T1000 (cell line): ENCODE data around the gene JCAD.
"Not testable (repeated sequence)": the region's sequence is repeated elsewhere in the genome, so short reads cannot be mapped to it uniquely, and the experiment has no call there.

Experiments used
- DNase-seq: peaks from one replicate; lab custom pipeline; 2025; ENCODE audit warnings: mixed read lengths; lab: John Stamatoyannopoulos, UW

JCAD gene

GRCh38 chr10:29987471-29987870 is 71.9 kb downstream of the JCAD start:
- no peak for DNase-seq

- DNase-seq: no peak
Observed at GRCh38 chr10:29982997-29983648, 76.3 kb downstream of the JCAD start.

GRCh38 chr10:29981510-29981909 is 77.9 kb downstream of the JCAD start:
- DNase-seq: no peak

- DNase-seq: no peak
Observed at GRCh38 chr10:29980084-29980483, 79.3 kb downstream of the JCAD start.

- not testable (repeated sequence) for DNase-seq
Observed at GRCh38 chr10:29979421-29979779, 80.0 kb downstream of the JCAD start.

GRCh38 chr10:29977171-29977570 is 82.2 kb downstream of the JCAD start:
- DNase-seq: no peak

GRCh38 chr10:29976134-29976533 is 83.3 kb downstream of the JCAD start:
- no peak for DNase-seq

GRCh38 chr10:29974773-29975172 is 84.6 kb downstream of the JCAD start:
- DNase-seq: no peak

- no peak for DNase-seq
Observed at GRCh38 chr10:29973921-29974320, 85.5 kb downstream of the JCAD start.

GRCh38 chr10:29970576-29970975 is 88.8 kb downstream of the JCAD start:
- DNase-seq: no peak

- no peak for DNase-seq
Observed at GRCh38 chr10:29970012-29970396, 89.4 kb downstream of the JCAD start.

GRCh38 chr10:29969255-29970011 is 90.0 kb downstream of the JCAD start:
- no peak for DNase-seq

GRCh38 chr10:29968585-29968984 is 90.8 kb downstream of the JCAD start:
- DNase-seq: no peak

- no peak for DNase-seq
Observed at GRCh38 chr10:29966269-29966668, 93.1 kb downstream of the JCAD start.
